Esophagus squamous epithelium (tissue), 4 donors: ENCODE data around the gene VTCN1.

Experiments used
- POLR2A ChIP-seq, 4 donors: fragments of 450-650 bp; IDR thresholded peaks; one replicate each; pipeline ENCODE4 v1.6.1; 2017; ENCODE audit warnings: antibody characterized with exemption in 4 of 4, mild to moderate bottlenecking in 4 of 4, moderate library complexity in 3 of 4
- TF ChIP-seq, protein P1 (sequence below), 6 experiments: fragments of 450-650 bp in 4 of 6; fragments of 200-600 bp in 2 of 6; sonication (generic) in 2 of 6; IDR thresholded peaks; one replicate each; pipeline ENCODE4 v1.5.1; 2016 to 2019; ENCODE audit warnings: antibody characterized with exemption in 6 of 6, mild to moderate bottlenecking in 4 of 6, moderate library complexity in 4 of 6

DNA sequence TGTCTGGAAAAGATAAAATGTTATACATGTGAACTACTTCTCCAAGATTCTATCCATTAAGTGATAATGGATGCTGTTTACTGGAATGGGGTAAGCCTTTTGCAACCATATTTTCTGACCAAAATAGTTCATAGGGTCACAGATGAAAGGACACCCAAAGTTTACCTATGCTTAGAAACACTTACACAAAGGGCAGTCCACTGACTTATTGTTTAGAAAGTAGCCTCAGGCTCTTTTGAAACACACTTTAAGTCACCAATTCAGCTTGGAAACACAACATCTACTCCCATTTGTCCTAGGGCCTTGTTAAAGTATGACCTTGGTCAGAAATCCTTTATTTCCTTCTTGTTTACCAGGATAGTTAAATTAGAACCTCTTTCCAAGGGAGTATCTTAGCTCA, 28.7 kb upstream of the VTCN1 start:
- TF ChIP-seq POLR2A (IDR thresholded peaks at IDR 0.05), result no peak
- TF ChIP-seq, protein P1, sequence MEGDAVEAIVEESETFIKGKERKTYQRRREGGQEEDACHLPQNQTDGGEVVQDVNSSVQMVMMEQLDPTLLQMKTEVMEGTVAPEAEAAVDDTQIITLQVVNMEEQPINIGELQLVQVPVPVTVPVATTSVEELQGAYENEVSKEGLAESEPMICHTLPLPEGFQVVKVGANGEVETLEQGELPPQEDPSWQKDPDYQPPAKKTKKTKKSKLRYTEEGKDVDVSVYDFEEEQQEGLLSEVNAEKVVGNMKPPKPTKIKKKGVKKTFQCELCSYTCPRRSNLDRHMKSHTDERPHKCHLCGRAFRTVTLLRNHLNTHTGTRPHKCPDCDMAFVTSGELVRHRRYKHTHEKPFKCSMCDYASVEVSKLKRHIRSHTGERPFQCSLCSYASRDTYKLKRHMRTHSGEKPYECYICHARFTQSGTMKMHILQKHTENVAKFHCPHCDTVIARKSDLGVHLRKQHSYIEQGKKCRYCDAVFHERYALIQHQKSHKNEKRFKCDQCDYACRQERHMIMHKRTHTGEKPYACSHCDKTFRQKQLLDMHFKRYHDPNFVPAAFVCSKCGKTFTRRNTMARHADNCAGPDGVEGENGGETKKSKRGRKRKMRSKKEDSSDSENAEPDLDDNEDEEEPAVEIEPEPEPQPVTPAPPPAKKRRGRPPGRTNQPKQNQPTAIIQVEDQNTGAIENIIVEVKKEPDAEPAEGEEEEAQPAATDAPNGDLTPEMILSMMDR (IDR thresholded peaks at IDR 0.05), result no peak
